GM11168 (cell line): ENCODE data around the gene INS.

ENCODE experiments used
- in situ Hi-C: fragments of 300-500 bp; cut with MboI; formaldehyde crosslinking; loops from one replicate; pipeline ENCODE4 v1.12.0; 2022; ENCODE audit warnings: low sequenced_read_pairs; ENCODE audit not compliant: unreplicated experiment

The INS gene

DNA sequence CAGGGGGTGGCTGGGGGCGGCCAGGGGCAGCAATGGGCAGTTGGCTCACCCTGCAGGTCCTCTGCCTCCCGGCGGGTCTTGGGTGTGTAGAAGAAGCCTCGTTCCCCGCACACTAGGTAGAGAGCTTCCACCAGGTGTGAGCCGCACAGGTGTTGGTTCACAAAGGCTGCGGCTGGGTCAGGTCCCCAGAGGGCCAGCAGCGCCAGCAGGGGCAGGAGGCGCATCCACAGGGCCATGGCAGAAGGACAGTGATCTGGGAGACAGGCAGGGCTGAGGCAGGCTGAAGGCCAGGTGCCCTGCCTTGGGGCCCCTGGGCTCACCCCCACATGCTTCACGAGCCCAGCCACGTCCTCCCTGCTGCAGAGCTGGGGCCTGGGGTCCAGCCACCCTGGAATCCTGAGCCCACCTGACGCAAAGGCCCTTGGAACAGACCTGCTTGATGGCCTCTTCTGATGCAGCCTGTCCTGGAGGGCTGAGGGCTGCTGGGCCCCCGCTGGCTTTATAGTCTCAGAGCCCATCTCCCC lies at the start of gene INS:
Gene INS (minus strand): TSS at position 474 of the 524 bp plus-strand sequence. CDS start 238 bp downstream, at position 236.
- in situ Hi-C loops: no loop called here

DNA sequence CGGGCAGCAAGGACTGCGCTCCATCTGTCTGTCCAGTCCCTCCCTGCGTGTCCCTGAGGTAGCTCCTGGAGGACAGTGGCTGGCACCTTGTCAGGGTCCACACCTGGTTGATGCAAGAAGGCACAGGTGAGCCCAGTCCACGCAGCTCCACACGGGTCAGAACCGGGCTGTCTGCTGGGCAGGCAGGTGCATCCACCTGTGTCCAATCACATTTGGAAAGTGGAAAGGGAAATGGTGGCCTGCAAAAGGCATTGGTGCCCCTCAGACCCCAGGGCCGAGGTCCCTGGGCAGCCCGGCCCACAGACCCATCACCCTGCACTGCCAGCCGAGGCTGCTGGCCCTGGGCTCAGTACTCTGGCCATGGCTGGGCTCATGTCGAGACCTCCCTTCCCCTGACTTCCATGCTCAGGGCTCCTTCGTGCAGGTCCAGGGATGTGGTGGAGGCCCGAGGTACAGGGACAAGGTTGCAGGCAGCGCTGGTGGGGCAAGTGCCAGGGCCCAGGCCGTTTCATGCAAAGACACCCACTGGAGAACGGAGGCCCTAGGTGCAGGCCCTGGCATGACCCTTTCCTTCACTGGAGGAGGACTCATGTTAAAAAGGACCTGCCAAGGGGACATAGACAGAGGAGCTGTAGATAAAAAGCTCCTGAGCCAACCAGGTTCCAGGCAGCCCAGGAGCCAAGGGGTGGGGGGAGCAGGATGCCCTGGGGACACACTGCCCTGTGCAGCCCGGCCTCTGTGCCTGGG lies 49.5 kb upstream of the INS start:
- in situ Hi-C loops: no loop called here

DNA sequence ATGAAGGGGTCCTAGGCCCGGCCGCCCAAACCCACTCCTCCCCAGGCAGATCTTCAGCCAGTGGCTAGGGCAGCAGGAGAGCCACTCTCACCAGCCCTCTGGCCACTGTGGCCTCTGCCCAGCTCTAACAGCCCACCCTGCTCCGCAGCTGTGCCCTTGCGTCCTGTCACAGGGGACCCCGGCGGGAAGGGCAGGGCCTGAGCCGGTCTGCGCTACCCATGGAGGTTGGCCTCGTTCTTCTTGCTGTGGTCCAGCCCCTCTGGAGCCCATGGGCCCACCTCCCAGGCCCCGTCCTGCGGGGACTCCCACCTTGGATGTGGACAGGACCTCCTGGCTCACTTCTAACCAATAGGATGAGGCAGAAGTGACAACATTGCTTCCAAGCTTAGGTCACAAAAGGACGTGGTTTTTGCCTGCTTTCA lies 48.9 kb upstream of the INS start:
- in situ Hi-C loops: no loop called here

DNA sequence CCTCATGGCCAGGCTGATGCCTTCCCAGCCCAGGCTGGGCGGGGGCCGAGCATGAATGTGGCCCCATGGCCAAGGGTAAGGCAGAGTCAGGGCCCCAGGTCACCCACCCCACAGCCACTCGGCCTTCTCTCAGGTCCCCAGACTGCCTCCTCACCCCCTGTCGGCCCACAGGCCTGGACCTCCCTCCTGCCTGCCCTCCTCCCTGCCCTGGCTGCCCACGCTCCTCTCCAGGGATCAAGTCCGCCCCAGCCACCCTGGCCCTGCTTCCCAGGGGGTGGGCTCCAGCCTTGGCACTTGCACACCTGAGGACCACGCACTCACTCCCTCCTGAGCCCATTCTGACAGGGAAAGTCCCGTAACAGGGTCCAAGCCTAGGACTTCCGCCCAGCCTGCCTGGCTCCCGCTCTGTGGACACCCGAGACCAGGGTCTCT lies 48.4 kb upstream of the INS start:
- in situ Hi-C loops: no loop called here

DNA sequence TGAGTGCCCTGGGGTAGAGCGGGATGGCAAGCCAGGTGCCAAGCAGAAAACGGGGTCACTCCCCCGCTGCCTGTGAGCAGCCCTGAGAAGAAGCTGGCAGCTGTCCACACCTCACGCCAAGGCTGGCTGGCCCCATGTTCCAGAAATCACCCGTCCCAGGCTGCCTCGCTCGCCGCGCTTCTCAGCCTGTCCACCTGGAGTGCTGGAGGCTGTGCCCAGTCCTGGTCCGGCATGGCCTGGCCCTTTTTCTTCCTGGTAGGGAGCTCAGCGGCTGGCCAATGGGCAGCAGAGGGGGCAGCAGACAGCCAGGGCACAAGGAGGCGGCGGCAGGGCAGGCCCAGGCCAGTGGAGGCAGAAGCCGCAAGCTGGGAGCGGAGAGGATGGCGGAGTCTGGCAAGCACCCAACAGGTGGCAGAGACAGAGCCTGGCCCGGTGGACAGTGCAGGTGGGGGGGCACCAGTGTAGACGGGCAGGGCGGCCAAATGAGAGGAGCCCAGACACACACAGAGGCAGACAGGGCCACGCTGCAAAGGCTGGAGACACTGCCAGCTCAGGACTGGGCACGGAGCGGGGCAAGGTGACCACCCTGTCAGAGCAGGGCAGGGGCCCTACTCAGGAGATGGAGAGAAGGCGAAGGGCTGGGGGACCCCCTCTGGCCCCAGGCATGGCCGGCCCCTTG lies 47.8 kb upstream of the INS start:
- in situ Hi-C loops: no loop called here

DNA sequence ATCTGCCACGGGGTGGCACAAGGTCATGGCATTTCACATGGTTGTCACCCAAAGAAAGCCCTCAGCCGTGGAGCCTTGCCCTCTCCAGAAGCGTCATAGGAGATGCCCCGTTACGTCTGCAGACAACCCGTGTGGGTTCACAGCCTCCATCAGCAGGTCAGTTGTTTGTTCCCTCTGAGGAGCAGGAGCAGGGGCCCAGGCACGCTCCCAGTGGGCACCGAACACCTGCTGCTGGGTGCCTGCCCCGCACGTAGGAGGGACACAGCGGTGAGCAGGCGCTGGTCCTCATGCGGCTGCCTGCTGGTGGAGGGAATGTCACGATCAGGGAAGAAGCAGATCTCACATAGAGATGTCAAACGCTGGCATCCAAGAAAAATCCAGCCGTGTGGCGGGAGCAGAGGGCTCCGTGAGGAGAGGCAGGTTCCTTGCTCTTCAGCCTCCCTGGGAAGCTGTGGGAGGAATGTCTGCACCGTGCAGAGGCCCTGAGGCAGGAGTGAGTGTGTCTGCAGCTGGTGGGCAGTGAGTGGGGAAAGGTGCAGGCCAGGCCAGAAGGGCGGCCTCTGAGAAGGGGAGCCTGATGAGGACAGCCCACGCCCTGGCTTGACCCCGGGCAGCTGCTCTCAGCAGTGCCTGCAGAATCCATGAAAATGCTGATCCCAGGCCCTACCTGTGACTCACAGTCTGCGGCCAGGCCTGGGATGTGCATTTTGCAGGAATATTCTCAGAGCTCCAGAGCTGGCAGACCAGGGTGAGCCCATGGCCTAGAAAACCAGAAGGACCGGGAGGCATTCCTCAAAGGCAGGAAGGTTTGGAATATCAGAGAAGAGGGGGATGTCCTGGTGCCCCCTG lies 47.0 kb upstream of the INS start:
- in situ Hi-C loops: no loop called here

DNA sequence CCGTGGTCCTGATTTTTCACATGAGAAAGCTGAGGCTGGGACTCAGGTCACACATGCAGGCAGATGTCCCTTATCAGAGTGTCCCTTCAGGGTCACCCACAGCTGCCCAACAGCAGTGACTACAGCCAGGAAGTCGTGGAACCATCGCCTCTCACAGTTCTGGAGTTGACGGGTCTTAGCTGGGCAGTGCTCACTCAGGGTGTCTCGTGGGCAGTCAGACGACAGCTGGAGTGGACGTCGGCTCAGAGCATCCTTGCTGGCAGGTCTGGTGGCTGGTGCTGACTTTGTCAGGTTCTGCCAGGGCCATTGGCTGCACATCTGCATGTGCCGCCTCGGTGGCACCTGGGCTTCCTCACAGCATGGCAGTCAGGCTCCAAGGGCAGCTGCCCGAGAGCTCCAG lies 46.2 kb upstream of the INS start:
- in situ Hi-C loops: no loop called here

DNA sequence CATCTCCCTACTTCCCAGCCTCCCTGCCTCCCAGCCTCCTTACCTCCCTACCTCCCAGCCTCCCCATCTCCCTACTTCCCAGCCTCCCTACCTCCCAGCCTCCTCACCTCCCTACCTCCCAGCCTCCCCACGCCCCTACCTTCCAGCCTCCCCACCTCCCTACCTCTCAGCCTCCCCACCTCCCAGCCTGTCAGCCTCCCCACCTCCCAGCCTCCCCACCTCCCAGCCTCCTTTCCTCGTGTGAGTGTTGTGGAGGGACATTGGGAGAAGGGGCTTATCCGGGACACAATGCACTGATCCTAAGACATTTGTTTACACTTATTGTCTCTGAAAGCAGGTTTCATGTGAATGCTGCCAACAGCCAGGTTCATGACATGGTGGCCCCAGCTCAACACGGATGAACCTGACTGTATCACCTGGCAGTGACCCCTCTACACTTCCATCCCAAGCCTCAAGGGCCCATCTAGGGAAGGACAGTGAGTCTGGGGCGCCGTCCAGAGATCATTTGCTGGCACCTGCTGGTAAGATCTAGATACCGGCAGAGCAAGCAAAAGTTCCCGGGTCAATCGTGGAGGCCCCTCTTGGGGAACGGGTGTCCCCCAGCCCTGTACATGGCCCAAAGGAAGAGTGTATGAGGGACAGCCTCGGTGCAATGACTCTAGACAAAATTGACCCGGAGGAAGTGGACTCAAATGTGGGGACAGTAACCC lies 45.1 kb upstream of the INS start:
- in situ Hi-C loops: no loop called here

DNA sequence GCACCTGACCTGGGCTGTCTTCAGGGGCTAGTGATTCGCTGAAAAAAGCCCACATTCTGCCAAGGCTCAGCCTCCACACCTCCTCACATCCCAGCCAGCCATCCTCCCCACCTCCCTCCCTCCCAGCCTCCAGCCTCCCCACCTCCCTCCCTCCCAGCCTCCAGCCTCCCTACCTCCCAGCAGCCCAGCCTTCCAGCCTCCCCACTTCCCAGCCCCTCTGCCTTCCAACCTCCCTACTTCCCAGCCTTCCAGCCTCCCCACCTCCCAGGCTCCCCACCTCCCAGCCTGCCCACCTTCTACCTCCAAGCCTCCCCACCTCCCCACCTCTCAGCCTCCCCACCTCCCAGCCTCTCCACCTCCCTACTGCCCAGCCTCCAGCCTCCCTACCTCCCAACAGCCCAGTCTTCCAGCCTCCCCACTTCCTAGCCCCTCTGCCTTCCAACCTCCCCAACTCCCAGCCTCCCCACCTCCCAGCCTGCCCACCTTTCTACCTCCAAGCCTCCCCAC lies 44.3 kb upstream of the INS start:
- in situ Hi-C loops: no loop called here

DNA sequence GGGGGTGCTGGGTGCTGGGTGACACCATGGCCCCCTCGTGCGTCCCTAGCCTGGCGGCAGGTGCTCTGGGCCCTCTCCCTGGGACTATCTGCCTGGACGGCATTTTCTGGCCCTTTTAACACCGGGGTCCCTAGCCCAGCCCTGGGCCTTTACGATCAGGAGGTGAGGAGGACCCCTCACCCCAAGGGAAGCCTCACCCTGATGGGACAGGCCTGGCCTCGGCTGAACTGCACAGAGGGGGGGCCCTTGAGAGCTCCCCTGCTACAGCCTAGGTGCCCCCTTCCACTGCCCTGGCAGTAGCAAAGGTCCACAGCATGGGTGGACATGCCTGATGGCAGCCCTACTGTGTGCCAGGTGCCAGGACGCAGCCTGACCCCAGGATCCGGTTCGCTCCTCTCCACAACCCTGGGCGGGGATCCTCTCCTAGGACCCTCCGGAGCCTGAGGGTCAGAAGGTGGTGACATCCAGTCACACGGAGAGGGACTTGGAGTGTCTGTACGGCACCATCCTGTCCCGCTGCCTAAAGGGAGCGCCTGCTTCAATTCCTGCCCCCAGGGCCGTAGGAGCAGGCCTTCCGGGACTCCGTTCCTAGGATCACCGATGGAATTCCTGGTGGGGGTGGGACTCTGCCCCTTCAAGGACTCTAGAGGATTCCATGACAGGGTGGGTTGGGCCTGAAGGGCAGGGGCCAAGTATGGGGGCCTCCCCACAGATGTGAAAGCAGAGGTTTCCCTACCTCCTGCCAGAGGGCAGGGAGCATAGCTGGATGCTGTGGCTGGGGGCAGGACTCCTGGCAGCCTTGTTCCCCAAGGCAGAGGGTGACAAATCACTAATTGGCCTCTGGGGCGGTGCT lies 43.6 kb upstream of the INS start:
- in situ Hi-C loops: loop anchor here (5.0 kb wide), 1 partner anchor 213 kb away; no protein-coding TSS in a partner anchor

DNA sequence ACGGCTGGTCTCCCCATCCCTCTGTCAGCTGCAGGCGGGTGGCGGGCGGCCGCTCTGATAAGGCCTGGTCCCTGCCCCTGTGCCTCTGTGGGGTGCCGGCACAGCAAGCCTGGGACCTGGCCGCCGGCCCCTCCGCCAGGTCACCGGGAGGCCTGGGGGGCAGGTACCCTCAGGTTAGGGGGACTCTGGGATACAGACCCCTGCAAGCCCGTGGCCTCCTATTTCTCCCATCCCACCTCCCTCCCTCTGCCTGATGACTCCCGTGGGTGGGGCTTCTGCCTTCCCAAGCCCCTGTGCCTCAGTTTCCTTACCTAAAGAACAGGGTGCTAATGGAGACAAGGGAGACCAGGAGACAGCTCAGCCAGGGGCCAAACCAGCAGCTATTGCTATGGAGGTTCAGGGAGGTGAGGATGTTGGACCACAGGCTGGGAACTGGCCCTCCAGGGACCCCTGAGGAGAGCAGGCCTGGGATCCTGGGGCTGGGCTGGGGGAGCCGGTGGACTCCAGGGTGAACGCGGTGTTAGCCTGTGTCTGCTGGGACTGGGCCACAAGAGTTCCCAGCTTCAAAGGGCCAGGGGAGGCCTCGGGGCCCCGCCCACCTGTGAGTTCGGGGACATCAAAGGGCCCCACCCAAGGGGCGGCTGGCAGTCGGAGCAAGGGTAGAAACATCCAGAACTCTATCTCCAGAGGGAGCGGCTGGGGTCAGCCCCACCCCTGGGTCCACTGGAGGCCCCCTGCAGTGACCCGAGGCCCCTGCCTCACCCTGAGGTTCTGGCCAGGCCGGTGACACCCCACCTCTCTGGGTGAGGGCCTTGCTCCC lies 42.6 kb upstream of the INS start:
- in situ Hi-C loops: loop anchor here (5.0 kb wide), 1 partner anchor 214 kb away; no protein-coding TSS in a partner anchor

DNA sequence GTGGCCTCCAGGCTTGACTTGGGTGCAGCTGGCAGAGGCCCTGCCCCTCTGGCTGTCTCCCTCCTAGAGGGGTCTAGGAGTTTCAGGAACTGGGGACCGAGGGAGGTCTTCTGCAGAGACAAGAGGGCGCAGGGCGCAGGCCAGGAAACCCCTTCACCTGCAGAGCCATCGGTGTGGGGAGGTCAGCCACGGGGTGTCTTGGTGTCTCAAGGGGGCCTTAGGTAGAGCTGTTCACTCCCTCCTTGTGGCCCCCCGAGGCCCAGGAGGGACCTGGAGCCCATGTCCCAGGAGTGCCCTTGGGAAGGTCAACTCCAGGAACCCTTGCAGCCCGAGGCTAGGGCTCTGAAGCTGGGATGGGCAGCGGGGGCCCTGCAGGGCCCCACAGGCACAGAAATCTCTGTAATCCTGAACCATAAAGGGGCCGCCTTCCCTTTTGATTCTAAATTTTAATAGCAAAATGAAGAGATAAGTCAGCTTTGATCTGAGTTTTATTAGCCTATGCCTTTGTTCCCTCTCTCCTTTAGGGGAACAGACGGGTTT lies 42.0 kb upstream of the INS start:
- in situ Hi-C loops: loop anchor here (5.0 kb wide), 1 partner anchor 214 kb away; no protein-coding TSS in a partner anchor

DNA sequence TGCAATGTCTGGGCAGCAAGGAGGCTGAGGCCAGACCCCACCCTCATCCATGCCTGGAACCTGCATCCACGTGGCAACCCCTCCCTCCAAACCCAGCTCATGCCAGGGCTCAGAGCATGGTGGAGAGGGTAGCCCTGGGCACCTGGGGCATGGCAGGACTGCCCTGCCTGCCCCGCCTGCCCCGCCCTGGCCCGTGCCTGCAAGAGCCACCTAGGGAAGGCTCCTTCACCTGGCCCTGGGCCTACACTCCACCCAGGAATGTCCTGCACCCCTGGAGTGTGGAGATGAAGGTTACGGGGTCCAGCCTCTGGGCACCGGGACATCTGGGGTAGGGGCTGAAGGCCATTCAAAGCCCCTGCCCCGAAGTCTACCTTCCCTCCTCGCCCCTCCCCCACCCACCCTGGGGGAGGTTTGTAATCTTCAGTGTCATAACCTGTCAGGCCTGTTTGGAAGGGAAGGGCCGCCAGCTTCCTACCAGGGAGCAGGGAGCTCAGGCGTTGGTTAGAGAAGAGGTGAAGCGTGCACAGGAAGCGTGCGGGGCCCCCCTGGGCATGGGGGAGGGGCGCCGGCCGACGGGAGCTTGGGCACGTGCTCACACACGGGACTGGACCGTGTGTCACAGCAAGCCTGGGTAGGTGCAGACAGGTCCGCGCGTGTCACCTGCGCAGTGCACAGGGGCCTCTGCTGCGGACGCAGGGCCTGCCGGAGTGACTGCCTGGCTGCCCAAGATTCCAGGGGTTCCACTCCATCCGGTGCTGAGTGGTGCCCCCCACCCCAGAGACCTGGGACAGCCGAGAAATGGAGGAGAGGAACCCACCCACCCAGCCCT lies 41.3 kb upstream of the INS start:
- in situ Hi-C loops: loop anchor here (5.0 kb wide), 1 partner anchor 215 kb away; no protein-coding TSS in a partner anchor

DNA sequence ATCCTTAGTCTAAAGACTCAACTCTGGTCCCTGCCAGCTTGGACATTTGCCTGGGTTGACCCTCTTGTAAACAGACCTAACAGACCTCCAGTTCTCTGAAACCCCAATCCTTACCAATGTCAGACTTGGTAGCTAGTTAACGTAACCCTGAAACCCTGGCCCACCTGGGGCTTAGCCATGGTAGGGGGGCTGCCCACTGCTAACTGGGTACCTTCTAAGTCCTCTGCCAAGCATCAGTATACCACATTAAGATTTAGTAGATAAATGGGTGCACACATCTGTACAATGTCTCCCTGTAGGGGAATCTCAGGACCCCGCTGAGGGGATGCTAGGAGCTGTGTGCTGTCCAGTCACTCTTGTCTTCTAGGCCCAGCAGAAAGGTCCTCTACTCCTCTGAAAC lies 40.5 kb upstream of the INS start:
- in situ Hi-C loops: loop anchor here (5.0 kb wide), 1 partner anchor 216 kb away; no protein-coding TSS in a partner anchor

DNA sequence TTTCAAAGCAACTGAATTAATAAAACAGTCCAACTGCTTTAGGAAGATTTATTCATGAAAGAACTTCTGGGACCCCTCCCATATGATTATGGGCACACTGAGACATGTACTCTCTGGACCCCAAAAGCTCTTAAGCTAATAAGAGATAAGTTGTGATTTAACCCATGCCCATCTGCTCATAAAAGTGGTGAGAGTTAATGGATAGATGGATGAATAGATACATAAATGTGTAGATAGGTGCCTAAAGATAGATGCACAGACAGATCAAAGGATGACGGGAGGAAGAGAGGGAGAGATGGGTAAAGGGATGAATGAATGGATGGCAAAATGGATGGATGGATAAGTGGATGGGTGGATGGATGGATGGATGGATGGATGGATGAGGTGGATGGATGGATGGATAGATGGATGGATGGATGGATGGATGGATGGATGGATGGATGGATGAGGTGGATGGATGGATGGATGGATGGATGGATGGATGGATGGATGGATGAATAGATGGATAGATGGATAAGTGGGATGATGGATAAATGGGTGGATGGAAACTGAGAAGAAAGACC lies 40.0 kb upstream of the INS start:
- in situ Hi-C loops: loop anchor here (5.0 kb wide), 1 partner anchor 216 kb away; no protein-coding TSS in a partner anchor

DNA sequence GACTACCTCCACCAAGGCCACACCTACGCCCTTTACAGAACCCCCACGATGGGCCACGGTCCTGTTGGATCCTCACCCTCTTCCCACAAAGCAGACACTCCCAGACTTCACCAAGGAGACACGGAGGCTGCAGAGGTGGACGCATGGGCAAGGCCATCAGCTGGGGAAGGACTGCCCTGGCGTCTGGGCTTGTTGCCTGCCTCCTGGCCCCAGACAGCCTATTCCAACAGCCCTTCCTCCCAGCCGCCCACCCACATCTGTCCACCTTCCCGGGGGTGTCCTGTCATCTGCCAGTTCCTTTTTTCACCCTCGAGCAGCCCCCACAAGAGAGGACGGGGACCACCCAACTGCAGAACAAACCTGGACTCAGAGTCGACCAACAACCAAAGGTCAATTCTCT lies 39.5 kb upstream of the INS start:
- in situ Hi-C loops: loop anchor here (5.0 kb wide), 1 partner anchor 217 kb away; no protein-coding TSS in a partner anchor
